GM12875 (cell line): Measurements from ENCODE around the gene MAEL.

Experiments
- H3K4me3 ChIP-seq: one replicate; pipeline ENCODE4 v1.5.1; 2011; ENCODE audit warnings: low read depth, low read length, control low read depth
- CTCF ChIP-seq: IDR thresholded peaks from 2 replicates; pipeline ENCODE4 v1.5.1; 2011; ENCODE audit warnings: low read depth, mild to moderate bottlenecking, control low read depth, inconsistent platforms, low read length, moderate library complexity, borderline replicate concordance; ENCODE audit not compliant: insufficient read depth

MAEL gene

GRCh38 chr1:166972193-166972592 is 16.9 kb upstream of the MAEL start:
- H3K4me3 ChIP-seq, result no peak overlapping the region
- no peak for TF ChIP-seq CTCF

- TF ChIP-seq CTCF, result no peak
Observed at GRCh38 chr1:166972826-166973225, 16.3 kb upstream of the MAEL start.

GRCh38 chr1:166974647-166975345 is 14.3 kb upstream of the MAEL start:
- no peak for TF ChIP-seq CTCF
- H3K4me3 ChIP-seq, result peak overlapping the region; percentile 81

More at GRCh38 chr1:166972826-166973225, 16.3 kb upstream of the MAEL start:
- no peak overlapping the region for H3K4me3 ChIP-seq

GRCh38 chr1:166975361-166976129 is 13.5 kb upstream of the MAEL start, which contains the start of gene ILDR2:
ILDR2 (minus strand) TSS chr1:166975540; CDS start chr1:166975268, 272 bp downstream.
- TF ChIP-seq CTCF, result no peak
- H3K4me3 ChIP-seq, result peak within 1 kb of the TSS; percentile 81

GRCh38 chr1:166977951-166978350 is 11.1 kb upstream of the MAEL start:
- no peak for TF ChIP-seq CTCF
- no peak overlapping the region for H3K4me3 ChIP-seq

- no peak for TF ChIP-seq CTCF
- H3K4me3 ChIP-seq, result no peak overlapping the region
Observed at GRCh38 chr1:166978821-166979220, 10.3 kb upstream of the MAEL start.

- no peak for TF ChIP-seq CTCF
- no peak overlapping the region for H3K4me3 ChIP-seq
Observed at GRCh38 chr1:166980383-166980782, 8.7 kb upstream of the MAEL start.
